Esophagus muscularis mucosa (tissue), 4 donors: Measurements from ENCODE around the gene TREML4.

Source experiments
- CTCF ChIP-seq, 3 experiments: fragments of 200-600 bp in 2 of 3; fragments of 450-650 bp in 1 of 3; sonication (generic) in 2 of 3; IDR thresholded peaks; one replicate each; pipeline ENCODE4 v1.5.1; 2017 to 2019; ENCODE audit warnings: antibody characterized with exemption in 3 of 3, mild to moderate bottlenecking in 2 of 3, moderate library complexity in 1 of 3
- EP300 ChIP-seq: sonication (generic); formaldehyde crosslinking; IDR thresholded peaks from one replicate; pipeline ENCODE4 v1.6.1; 2017; ENCODE audit warnings: antibody characterized with exemption
- POLR2AphosphoS5 ChIP-seq, 2 donors: sonication (generic); formaldehyde crosslinking; IDR thresholded peaks; one replicate each; pipeline ENCODE4 v1.6.1; 2017; ENCODE audit warnings: antibody characterized with exemption in 2 of 2

DNA sequence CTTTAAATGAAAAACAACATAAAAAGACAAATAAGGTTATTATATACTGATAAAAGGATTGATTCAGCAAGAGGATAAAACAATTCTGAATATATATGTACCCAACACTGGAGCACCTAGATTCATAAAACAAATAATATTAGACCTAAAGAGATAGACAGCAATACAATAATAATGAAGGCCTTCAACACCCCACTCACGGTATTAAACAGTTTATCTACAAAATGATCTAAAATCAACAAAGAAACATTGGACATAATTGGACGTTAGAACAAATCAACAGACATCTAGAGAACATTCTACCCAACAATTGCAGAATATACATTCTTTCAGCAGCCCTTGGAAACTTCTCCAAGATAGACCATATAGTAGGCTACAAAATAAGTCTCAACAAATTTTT is 34.3 kb downstream of the TREML4 start:
- TF ChIP-seq EP300 (no peak), CTCF (IDR thresholded peaks at IDR 0.05) (no peak), POLR2AphosphoS5 (IDR thresholded peaks at IDR 0.05) (no peak)
